ENCODE data around the gene SLC12A2.

SLC12A2 gene

DNA sequence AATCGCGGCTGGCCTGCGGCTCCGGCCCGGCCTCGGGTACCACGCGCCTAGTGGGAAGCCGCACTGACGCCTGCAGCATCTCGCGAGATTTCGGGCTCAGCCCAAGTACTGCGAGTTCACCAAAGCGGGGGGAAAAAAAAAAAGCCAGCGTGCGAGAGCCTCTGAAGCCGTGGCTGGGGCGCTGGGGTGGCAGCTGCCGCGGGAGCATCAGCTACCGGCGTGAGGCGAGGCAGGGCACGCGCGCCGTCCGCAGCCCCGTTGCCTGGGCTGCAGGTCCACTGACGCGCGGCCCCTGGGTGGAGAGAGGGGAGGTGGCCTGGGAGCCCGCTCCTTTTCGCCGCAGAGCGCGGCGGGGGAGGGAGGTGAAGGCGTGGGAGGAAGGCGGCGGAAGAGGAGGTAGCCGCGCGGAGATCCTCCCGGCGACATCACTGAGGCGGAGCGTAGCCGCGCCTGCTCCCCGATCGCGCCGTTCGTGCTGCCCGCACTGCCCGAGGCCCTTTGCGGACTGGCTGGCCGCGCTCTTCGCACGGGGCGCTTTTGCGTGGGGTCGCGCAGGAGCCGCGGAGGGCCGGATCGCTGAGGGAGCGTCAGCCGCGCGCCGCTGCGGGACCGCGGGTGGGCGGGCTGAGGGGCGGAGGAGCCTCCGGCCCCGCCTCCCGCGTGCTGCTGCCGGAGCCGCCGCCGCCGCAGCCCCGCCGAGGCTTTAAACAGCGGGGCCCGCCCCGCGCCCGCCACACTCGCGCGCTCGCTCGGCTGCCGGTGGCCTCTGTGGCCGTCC lies at the start of gene SLC12A2:
Gene SLC12A2, plus strand, starts transcription at position 734 of the 778 bp plus-strand sequence. CDS start 189 bp downstream, outside the sequence.
- in situ Hi-C loops (cut with HindIII; ENCODE audit: low sequenced_read_pairs) = no loop called here

DNA sequence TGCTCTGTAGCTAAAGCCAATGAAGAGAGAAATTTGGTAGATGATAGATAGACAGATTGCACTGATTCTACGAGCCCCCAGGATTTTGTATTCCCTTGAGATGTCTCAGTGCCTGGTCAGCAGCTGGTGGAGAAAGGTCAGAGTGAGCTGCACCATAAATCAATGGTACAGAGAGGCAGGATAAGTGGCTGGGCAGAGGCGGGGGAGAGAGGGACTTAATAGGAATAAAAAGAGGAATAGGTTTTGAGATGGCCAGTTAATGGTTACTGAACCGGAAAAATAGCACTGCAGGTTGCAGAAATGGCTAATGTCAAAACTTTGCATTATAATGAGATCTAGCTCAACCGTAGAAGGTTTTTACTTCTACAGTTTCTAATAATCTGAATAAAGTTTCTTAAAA lies 47.9 kb upstream of the SLC12A2 start:
- in situ Hi-C loops (cut with HindIII; ENCODE audit: low sequenced_read_pairs) = no loop called here

DNA sequence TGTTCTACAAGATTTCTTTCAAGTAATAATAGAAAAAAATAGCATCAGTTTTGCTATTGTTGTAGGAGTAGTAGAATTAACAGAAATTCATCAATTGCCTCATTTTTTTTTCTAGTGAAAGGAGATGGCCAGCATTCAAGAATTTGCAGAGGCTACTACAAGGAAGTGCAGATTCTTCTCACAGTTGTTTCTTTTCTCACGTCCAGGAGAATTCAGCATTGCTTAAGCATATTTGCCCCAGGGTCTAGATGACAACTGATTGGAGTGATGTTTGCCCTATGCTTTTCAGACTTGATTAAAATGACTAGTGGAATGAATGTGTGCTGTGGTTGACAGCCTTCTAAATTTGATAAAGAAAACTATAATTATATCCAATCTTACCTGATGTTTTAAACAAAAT lies 46.6 kb upstream of the SLC12A2 start:
- in situ Hi-C loops (cut with HindIII; ENCODE audit: low sequenced_read_pairs) = no loop called here

DNA sequence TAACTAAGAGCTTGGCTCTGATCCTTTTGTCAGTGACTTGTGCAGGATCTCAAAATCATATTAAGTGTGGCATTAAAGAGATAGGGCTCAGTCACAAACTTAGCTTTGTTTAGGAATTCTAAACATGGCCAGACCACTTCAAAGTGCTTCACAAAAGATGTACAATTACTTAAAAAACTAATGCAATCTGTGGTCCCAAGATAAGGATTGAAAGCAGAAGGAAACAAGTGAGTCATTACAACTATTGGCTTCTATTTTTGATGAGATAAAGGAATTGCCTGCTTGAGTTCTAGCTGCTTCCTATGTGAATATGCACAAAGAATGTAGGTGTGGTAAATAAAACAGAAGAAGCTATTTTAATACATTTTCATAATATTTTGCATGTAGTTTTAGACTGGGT lies 44.9 kb upstream of the SLC12A2 start:
- in situ Hi-C loops (cut with HindIII; ENCODE audit: low sequenced_read_pairs) = no loop called here

DNA sequence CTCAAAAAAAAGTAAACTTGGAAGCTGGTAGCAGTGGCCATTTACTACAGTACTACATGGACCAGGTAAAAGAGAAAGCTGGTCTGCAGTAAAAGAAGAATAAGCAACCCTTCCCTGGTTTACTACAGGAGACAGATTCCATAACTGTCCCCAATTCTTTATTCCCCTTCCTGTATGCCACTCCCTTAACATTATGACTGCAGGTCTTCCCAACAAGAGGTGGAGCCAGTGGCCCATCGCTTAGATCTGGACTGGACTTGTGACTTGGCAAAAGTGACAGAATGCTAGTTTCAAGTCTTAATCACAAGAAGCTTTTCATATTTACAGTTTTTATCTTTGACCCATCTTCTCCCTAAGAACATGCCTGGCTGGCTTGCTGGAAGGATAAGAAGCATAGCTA lies 42.6 kb upstream of the SLC12A2 start:
- in situ Hi-C loops (cut with HindIII; ENCODE audit: low sequenced_read_pairs) = no loop called here

DNA sequence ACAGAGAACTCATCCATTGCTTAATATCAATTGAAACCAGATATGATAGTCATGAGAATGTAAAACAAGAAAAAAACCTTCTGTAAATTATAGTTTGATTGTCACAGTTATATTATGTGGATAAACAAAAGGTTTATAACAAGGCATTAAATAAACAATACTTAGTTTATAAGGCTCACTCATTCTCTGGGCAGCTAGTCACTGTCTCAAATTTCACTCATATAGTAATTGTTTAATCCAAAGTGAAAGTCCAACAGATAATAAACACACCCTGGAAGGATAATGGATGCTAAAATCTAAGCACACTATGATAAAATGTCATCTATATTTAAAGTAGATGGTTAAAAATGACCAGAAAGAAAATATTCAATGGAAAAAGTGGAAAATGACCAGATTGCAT lies 30.8 kb upstream of the SLC12A2 start:
- in situ Hi-C loops (cut with HindIII; ENCODE audit: low sequenced_read_pairs) = no loop called here

DNA sequence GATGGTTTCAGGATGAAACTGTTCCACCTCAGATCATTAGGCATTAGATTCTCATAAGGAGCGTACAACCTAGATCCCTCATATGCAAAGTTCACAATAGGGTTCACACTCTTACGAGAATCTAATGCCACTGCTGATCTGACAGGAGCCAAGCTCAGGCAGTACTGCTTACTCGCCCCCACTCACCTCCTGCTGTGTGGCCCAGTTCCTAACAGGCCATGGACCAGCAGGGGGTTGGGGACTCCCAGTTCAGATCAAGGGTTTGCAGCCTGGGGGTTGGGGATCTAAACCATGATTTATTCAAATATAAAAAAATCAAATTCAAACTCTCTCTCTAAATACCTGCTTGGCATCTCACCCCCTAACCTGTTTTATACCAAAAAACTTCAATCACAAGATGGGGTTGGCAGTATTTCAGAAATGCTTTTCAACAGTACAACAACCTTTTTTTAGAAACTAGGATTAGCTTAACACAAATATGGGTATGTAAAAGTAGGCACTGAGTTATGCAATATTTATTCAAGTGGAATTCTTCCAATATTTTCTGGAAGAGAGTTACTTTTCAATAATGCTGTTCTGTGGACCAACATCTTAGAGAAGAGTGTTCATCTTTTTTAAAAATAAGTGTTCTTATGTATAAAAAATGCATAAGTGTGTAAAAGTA lies 30.1 kb upstream of the SLC12A2 start:
- in situ Hi-C loops (cut with HindIII; ENCODE audit: low sequenced_read_pairs) = no loop called here

DNA sequence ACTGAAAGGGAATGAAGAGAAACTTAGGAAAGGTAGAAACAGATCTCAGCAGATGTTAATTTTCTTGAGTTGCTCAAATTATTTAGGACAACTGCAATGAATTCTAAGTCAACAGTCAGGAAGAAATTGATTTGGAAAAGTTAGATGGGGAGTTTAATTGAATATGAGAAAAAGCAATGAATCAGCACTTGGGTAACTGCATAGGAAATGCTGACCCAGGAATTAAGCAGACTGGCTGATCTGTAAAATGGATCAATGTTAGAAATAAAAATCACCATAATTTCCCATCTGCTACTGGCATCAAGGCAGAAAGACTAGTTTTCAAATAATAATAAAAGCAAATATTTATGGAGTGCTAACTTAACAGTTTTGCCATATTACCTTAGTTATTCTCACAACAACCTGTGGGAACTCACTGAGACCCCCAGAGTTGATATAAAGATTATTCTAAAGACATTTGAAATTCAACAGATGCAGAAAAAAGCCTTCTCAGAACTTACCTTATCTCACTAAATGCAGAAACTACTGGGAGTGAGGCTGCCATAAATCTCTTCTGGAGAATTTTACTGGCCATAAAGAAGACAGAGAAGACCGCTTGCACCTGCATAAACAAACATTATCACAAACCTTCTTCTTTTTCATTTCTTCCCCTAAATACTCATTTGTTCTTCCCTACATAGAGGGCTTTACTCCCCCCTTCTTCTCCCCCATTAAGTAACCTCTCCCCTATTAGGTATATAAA lies 22.8 kb upstream of the SLC12A2 start:
- in situ Hi-C loops (cut with HindIII; ENCODE audit: low sequenced_read_pairs) = no loop called here

DNA sequence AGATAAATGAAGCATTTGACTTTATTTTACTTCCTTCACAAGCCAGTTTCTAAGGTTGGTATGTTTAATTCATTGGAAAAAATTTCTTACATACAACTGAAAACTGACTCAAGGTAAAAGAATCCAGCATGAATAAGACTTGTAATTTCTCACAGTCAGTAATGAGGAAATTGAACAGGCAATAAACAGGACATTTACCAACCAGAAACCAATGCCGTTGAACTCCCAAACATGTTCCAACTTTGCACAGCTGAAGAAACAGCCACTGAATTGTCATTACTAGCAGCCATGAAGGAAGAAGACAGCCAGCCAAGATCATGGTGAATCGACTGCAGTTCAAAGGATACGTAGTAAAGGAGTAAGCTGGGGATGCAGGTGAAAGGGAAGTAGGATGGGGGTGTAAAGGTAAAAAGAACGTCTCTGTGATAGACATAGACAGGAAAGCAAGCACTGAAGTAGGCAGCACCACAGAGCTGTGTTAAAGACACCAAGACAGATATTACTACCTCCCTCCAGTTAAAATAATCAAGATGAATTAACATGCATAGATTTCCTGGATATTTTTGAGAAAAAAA lies 21.3 kb upstream of the SLC12A2 start:
- in situ Hi-C loops (cut with HindIII; ENCODE audit: low sequenced_read_pairs) = no loop called here

DNA sequence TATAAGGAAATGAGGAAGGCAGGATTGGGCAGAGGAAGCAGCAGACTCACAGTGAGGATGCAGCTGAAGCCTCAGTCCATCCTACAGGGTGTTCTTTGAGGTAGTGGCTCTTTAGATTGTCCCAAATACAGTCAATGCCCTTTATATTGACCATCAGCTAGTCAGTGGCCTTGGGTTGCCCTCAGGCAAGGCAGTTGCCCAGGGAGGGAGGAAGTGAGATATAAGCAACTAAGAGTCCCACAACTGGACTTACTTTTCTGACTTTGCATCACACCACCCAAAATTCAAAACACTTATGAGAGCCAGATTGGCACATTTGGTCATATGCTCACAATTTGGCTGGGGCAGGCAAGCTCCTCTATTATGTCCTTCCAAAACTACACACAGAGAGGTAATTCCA lies 9.4 kb upstream of the SLC12A2 start:
- in situ Hi-C loops (cut with HindIII; ENCODE audit: low sequenced_read_pairs) = no loop called here

DNA sequence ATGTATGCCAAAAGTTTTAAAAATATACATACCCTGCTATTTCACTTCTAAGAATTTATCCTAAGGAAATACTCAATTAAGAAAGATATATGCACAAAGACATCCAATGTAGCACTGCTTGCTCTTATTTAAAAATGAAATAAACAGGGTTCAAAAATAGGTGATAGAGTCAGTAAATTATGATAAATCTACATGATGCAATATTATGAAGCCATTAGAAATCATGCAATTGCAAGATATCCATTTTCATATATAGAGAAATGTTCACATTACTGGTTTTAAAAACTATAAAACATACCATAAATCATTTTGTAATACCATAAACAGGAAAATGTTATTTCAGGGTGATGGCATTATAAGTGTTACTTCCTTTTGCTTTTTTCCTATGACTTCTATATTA lies 8.6 kb upstream of the SLC12A2 start:
- in situ Hi-C loops (cut with HindIII; ENCODE audit: low sequenced_read_pairs) = no loop called here

DNA sequence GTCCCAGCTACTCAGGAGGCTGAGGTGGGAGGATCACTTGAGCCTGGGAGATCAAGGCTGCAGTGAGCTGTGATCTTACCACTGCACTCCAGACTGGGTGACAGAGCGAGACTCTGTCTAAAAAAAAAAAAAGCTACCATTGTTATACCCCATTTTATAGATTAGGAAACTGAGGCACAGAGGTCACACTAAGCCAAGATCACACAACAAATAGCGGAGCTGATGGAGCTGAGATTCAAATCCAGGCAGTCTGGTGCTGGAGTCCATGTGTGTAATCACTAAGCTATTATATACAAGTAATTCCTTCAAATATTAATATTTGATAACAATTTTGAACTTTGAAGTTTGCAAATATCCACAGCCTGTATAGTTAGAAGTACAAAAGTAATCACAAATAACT lies 6.0 kb upstream of the SLC12A2 start:
- in situ Hi-C loops (cut with HindIII; ENCODE audit: low sequenced_read_pairs) = no loop called here

DNA sequence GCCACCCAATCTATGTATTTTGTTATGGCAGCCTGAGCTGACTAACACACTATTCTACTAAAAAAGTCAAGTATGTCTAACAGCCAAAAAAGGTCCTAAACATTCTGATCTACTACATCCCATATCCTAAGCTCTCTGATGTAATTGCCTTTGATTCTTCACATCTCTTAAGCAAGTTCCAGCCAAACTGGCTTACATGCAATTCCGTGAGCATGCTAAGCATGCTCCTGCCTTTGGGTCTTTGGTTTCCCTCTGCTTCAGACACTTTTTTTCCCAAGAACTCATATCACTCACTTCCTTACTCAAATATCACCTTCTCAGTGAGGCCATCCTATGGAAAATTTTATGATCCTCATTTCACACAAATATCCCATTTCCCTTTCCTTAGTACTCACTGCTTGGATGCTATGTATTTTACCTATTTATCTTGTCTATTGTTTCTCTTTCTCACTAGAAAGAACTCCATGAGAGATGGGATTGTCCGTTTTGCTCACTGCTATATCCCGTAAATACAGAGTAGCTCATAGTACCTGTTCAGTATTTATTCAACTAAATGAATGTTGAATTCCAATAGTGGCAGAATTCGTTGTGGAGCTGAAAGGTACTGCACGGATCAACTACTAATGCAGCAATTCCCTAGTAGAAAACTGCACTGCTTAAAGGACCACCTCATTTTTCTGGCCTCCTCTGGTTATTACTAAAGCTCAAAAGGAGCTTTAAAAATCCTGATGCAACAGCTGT lies 2.3 kb upstream of the SLC12A2 start:
- in situ Hi-C loops (cut with HindIII; ENCODE audit: low sequenced_read_pairs) = no loop called here

DNA sequence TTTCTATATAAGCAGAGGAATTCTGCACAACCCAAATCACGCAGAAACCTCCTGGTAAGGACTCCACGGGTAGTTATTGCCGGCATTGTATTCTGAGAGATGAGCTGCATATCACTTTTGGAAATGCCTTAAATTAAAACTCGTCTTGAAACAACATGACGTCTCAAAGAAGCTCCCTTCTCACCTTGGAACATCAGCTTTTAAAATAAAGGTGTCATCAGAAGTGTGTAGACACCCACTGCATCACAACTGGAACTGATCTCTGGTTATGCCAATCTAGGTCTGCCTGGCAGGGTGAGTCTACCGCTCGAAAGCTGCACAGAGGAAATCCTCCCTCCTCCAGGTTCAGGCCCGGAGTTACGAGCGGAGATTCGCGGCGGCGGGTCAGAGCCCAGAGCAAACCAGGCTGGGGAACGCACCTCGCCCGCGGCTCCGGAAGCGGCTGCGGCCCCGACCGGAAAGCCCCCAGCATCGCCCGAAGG lies 974 bp upstream of the SLC12A2 start:
- in situ Hi-C loops (cut with HindIII; ENCODE audit: low sequenced_read_pairs) = no loop called here

DNA sequence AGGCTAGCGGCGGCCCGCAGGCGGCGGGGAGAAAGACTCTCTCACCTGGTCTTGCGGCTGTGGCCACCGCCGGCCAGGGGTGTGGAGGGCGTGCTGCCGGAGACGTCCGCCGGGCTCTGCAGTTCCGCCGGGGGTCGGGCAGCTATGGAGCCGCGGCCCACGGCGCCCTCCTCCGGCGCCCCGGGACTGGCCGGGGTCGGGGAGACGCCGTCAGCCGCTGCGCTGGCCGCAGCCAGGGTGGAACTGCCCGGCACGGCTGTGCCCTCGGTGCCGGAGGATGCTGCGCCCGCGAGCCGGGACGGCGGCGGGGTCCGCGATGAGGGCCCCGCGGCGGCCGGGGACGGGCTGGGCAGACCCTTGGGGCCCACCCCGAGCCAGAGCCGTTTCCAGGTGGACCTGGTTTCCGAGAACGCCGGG lies 253 bp downstream of the SLC12A2 start:
- in situ Hi-C loops (cut with HindIII; ENCODE audit: low sequenced_read_pairs) = no loop called here

DNA sequence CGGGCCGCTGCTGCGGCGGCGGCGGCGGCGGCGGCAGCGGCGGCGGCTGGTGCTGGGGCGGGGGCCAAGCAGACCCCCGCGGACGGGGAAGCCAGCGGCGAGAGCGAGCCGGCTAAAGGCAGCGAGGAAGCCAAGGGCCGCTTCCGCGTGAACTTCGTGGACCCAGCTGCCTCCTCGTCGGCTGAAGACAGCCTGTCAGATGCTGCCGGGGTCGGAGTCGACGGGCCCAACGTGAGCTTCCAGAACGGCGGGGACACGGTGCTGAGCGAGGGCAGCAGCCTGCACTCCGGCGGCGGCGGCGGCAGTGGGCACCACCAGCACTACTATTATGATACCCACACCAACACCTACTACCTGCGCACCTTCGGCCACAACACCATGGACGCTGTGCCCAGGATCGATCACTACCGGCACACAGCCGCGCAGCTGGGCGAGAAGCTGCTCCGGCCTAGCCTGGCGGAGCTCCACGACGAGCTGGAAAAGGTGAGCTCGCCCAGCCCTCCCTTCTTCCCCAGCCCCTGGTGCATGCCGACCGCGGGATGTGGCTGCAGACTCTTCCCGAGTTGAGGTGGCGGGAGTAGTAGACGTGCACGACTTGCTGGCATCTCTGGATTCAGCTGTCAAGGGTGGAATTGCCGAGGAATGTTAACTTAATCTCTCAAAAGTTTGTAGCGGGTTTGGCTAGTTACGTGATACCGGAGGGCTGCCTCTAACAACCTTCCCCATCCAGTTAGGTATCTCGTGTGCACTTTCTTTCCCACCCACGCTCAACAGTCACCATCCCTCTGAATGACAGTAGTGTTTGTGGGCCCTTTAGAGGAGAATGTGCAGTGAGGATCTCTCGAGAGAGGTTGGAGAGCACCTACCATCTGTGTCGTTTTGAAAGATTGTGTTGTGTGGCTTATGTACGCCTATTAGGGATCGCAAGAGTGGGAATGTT lies 932 bp downstream of the SLC12A2 start:
- in situ Hi-C loops (cut with HindIII; ENCODE audit: low sequenced_read_pairs) = no loop called here

DNA sequence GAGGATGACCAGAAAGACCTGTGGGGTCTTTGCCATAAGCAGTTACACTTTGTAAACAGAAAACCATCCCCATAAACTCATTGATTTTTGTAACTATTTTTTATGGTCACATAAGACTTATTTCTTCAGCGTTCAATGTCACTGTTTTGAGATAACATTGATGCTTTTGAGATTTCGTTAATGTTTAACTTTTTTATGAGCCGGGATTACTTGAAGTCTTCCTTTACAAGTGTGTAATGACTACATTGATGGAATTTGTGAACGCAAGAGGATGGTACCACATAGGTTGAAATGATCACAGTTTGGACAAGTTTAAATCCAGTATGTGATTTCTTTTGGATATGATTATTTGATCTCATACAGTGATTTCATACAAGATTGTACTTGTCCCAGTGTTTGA lies 1.8 kb downstream of the SLC12A2 start:
- in situ Hi-C loops (cut with HindIII; ENCODE audit: low sequenced_read_pairs) = no loop called here

DNA sequence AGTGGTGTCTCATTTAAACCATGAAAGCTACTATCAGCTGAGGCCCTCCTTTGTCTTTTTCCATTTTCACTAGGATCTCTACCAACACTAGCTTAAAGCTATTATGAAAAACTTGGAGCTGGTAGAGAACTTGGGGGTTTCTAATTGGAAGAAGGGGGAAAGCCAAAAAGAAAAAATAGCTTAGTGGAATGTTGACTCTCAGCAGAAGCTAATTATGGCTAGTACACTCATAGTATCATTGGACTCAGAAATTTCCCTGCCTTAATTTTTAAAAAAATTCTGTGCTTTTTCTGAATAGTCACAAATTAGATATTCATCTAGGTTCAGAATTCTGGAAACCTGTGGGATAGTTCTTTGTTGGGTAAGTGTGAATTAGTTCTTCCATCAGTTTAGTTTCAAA lies 8.0 kb downstream of the SLC12A2 start:
- in situ Hi-C loops (cut with HindIII; ENCODE audit: low sequenced_read_pairs) = no loop called here

DNA sequence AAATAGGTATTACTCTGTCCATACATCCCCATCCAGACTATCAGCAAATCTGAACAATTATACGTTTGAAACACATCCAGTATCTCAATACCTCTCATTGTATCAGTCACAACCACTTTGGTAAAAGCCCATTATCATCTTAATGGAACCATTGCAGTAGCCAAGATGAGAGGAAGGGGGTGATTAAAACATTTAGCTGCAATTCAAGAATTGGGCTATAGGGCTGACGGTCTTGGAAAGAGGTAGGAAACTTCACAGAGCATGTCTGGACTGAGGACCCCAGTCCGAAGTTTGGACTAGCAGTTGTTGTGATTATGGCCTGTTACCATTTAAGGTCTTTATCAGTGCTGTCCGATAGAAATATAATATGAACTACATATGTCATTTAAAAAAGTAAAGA lies 8.6 kb downstream of the SLC12A2 start:
- in situ Hi-C loops (cut with HindIII; ENCODE audit: low sequenced_read_pairs) = no loop called here

DNA sequence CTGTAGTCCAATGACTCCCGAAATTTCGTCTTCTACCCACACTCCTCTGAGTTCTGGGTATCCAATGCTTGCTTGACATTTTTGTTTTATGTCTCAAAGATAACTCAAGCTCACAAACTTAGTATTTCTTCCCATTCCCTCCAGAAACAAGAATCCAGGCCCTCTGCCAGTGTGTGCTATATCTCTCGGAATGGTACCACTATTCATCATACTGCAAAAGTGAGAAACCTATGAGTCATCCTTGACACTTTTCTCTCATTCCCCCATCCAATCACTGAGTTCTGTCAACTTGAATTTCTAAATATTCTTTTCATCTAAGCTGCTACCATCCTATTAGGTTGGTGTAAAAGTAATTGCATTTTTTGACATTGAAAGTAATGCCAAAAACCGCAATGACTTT lies 9.8 kb downstream of the SLC12A2 start:
- in situ Hi-C loops (cut with HindIII; ENCODE audit: low sequenced_read_pairs) = no loop called here
